COR-L47 (cell line): ENCODE results near the gene UBE2D4.
"Not testable (repeated sequence)": the region's sequence is repeated elsewhere in the genome, so short reads cannot be mapped to it uniquely, and the experiment has no call there.

ENCODE experiments used
- DNase-seq: peaks from one replicate; lab custom pipeline; 2025; lab: John Stamatoyannopoulos, UW

UBE2D4 gene

GRCh38 chr7:43925984-43926797, at the start of gene UBE2D4:
UBE2D4 (plus strand) TSS chr7:43926436; CDS start chr7:43926533, 97 bp downstream.
- DNase-seq = peak; percentile 90

- no peak for DNase-seq
Observed at GRCh38 chr7:43876976-43877745, 49.1 kb upstream of the UBE2D4 start.

- DNase-seq = no peak
Observed at GRCh38 chr7:43877968-43878864, 48.0 kb upstream of the UBE2D4 start.

GRCh38 chr7:43878867-43879266, 47.4 kb upstream of the UBE2D4 start:
- DNase-seq = no peak

GRCh38 chr7:43879477-43879876, 46.8 kb upstream of the UBE2D4 start:
- no peak for DNase-seq

- DNase-seq = no peak
Observed at GRCh38 chr7:43880596-43880995, 45.6 kb upstream of the UBE2D4 start.

- DNase-seq = no peak
Observed at GRCh38 chr7:43884209-43884608, 42.0 kb upstream of the UBE2D4 start.

- DNase-seq = no peak
Observed at GRCh38 chr7:43884617-43885016, 41.6 kb upstream of the UBE2D4 start.

GRCh38 chr7:43888993-43889945, 37.0 kb upstream of the UBE2D4 start:
- no peak for DNase-seq

GRCh38 chr7:43890468-43890867, 35.8 kb upstream of the UBE2D4 start:
- no peak for DNase-seq

- DNase-seq = no peak
Observed at GRCh38 chr7:43891069-43891955, 34.9 kb upstream of the UBE2D4 start.

- DNase-seq = no peak
Observed at GRCh38 chr7:43895847-43896415, 30.3 kb upstream of the UBE2D4 start.

- not testable (repeated sequence) for DNase-seq
Observed at GRCh38 chr7:43898571-43898970, 27.7 kb upstream of the UBE2D4 start.

GRCh38 chr7:43902542-43903054, 23.6 kb upstream of the UBE2D4 start:
- no peak for DNase-seq

- DNase-seq = no peak
Observed at GRCh38 chr7:43904533-43905208, 21.6 kb upstream of the UBE2D4 start.

GRCh38 chr7:43905209-43905946, 20.9 kb upstream of the UBE2D4 start:
- no peak for DNase-seq

- DNase-seq = peak; percentile 12
Observed at GRCh38 chr7:43905956-43906330, 20.3 kb upstream of the UBE2D4 start.
